ENCODE data around the gene MESP2. TPM values are rescaled to one million over a fixed set of nuclear protein-coding genes. Genes with fewer than 3 reads are reported as not detected.

MESP2 gene
- total and polyA plus RNA-seq, 2 of the 13 experiments (the other 11 are each of a cell fraction or from before 2014, with no cell fraction given) = not detected

- TF ChIP-seq HMGA1 (CRISPR knock-in tag; conservative IDR thresholded peaks at IDR 0.05) (no peak), RXRA (CRISPR knock-in tag; IDR thresholded peaks at IDR 0.05) (peak; percentile 28; the same call in 1 of the 2 replicates), ZSCAN31 (CRISPR knock-in tag; IDR thresholded peaks at IDR 0.05; ENCODE audit: low read depth) (peak; percentile 83; the same call in 1 of the 2 replicates), ZNF775 (CRISPR knock-in tag; IDR thresholded peaks at IDR 0.05; ENCODE audit: borderline replicate concordance) (no peak), TGIF2 (CRISPR knock-in tag; IDR thresholded peaks at IDR 0.05) (peak; percentile 11; the same call in 1 of the 2 replicates), ZNF496 (CRISPR knock-in tag; IDR thresholded peaks at IDR 0.05; ENCODE audit: insufficient replicate concordance) (no peak), ZNF883 (CRISPR knock-in tag; IDR thresholded peaks at IDR 0.05; ENCODE audit: not compliant biosample characterization) (no peak), ZNF33A (CRISPR knock-in tag; IDR thresholded peaks at IDR 0.05; ENCODE audit: borderline replicate concordance) (no peak), HMG20A (CRISPR knock-in tag; IDR thresholded peaks at IDR 0.05; ENCODE audit: borderline replicate concordance) (peak; percentile 56; the same call in 1 of the 2 replicates), ZBTB34 (CRISPR knock-in tag; IDR thresholded peaks at IDR 0.05) (0 out of 2 replicates have a peak, but pooled peaks have one; percentile 54), FOSL2 (CRISPR knock-in tag; IDR thresholded peaks at IDR 0.05) (peak; percentile 22; the same call in 1 of the 2 replicates), PBX2 (CRISPR knock-in tag; IDR thresholded peaks at IDR 0.05) (no peak), JARID2 (CRISPR knock-in tag; IDR thresholded peaks at IDR 0.05; ENCODE audit: insufficient replicate concordance) (no peak), KLF9 (CRISPR knock-in tag; IDR thresholded peaks at IDR 0.05; ENCODE audit: low read depth) (no peak), PBX3 (CRISPR knock-in tag; IDR thresholded peaks at IDR 0.05; ENCODE audit: borderline replicate concordance) (no peak), PATZ1 (CRISPR knock-in tag; IDR thresholded peaks at IDR 0.05) (peak; percentile 97), ZFP1 (CRISPR knock-in tag; IDR thresholded peaks at IDR 0.05) (no peak), ZSCAN22 (CRISPR knock-in tag; IDR thresholded peaks at IDR 0.05) (no peak), RBAK (CRISPR knock-in tag; IDR thresholded peaks at IDR 0.05) (no peak), ATF7 (IDR thresholded peaks at IDR 0.05) (no peak), ATF7 (CRISPR knock-in tag; IDR thresholded peaks at IDR 0.05) (no peak), ZNF614 (CRISPR knock-in tag; IDR thresholded peaks at IDR 0.05; ENCODE audit: borderline replicate concordance) (0 out of 2 replicates have a peak, but pooled peaks have one; percentile 62), ZMAT3 (CRISPR knock-in tag; conservative IDR thresholded peaks at IDR 0.05) (no peak; the same call in 1 of the 2 replicates), ETS1 (CRISPR knock-in tag; IDR thresholded peaks at IDR 0.05) (no peak), ZNF44 (CRISPR knock-in tag; IDR thresholded peaks at IDR 0.05) (no peak)
Measured at GRCh38 chr15:89809093-89809786, 33.1 kb downstream of the MESP2 start (continued).
